GM12872 (cell line): ENCODE results near the gene ODC1.

Experiments
- TF ChIP-seq, protein P1 (sequence below): IDR thresholded peaks from 3 replicates; pipeline ENCODE4 v1.5.1; 2011; ENCODE audit warnings: low read depth, mild to moderate bottlenecking, low read length, moderate library complexity; ENCODE audit not compliant: insufficient read depth

ODC1 gene

DNA sequence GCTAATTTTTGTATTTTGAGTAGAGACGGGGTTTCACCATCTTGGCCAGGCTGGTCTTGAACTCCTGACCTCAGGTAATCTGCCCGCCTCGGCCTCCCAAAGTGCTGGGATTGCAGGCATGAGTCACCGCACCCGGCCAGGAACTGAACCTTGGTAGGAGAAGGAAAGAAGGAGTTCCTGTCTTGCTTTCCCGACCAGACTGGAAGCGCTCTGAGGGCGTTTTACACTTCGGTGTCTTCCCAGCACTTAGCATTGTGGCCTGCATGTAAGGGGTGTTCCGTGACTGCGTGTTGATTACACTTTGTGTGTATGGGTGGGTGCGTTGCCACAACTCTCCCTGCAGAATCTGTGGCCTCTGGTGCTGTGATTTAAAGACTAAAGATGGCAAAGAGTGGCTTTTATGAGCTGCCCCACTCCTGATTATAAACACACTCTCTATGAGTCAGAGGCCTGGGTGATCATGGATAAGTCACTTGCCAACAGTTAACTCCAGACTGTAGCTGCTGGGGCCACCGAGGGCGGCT, 46.0 kb downstream of the ODC1 start:
- TF ChIP-seq, protein P1, sequence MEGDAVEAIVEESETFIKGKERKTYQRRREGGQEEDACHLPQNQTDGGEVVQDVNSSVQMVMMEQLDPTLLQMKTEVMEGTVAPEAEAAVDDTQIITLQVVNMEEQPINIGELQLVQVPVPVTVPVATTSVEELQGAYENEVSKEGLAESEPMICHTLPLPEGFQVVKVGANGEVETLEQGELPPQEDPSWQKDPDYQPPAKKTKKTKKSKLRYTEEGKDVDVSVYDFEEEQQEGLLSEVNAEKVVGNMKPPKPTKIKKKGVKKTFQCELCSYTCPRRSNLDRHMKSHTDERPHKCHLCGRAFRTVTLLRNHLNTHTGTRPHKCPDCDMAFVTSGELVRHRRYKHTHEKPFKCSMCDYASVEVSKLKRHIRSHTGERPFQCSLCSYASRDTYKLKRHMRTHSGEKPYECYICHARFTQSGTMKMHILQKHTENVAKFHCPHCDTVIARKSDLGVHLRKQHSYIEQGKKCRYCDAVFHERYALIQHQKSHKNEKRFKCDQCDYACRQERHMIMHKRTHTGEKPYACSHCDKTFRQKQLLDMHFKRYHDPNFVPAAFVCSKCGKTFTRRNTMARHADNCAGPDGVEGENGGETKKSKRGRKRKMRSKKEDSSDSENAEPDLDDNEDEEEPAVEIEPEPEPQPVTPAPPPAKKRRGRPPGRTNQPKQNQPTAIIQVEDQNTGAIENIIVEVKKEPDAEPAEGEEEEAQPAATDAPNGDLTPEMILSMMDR, result no peak

DNA sequence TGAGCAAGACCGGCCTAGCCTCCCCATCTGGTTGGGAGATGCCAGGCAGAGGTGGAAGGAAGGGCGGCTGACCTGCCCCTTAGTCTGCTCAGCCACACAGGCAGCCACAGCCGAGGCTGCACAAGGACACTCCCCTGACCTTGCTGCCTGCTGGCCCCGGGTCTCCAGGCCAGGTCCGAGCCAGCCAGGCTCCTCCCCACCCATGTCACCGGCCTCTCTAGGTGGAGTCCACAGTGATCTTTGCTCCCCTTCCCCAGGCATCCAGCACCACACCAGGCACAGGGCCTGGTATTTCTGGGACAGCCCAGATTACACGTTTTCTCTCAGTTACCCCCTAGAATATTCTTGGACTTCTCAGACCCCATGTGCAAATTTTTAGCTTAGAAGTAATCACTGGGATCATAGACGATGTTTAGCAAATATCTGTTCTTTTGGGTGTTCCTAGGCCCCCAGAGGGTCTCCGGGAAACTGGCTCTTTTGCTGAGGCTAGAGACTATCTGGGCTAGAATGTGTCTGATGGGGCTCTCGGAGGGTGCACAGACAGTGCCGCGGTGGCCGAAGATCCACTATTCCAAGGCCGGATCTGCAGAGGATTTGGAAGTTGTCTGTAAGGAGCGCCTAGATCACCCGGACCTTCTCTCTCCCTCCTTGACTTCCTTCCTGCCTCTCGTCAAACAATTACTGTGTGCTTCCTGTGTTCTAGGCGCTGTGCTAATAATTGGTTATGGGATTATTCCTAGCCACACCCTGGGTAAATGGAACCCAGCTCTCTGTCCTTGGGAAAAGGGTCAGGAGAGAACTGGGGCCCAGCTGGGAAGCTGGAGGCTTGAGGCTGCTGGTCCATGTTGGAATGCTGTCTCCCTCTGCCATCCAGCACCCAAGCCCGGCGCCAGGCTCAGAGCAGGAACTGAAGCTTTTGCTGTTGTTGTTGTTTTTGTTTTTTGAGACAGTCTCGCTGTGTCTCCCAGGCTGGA, 46.9 kb downstream of the ODC1 start:
- TF ChIP-seq, protein P1, result no peak

DNA sequence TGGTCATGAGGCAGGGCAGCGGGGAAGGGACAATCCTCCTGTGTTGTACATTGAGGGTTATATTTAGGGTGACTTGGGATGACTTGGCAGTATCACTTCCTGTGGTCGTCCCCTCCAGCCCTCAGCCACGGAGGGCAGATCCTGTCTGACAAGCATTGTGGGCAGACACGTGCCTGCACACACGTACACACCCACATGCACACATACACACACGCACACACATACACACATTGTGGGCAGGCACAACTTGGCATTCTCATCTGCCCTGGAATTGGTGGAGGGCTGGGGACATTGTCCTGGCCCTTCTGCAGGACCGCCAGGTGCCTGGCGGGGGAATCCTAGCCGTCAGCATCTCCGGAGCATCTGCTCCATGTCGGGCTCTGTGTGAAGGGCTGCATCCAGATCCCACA, 47.6 kb downstream of the ODC1 start:
- TF ChIP-seq, protein P1, result no peak

DNA sequence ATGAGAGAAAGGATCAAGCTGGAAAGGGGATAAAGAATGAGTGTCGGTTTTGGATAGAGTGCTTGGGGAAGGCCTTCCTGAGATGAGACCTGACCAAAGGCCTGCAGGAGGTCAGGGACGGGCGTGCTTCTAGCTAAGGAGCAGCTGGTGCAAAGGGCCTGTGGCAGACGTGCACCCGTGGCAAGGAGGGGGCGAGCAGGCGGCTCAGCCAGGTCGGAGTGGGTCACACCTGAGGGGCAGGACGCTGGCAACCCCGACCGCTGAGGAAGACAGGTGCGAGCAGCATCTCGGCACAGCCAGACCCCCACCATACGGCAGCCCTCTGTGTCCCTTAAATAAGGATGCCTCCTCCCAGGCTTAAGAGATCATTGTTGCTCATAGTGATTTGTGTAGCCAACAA, 48.1 kb downstream of the ODC1 start:
- TF ChIP-seq, protein P1, result no peak

DNA sequence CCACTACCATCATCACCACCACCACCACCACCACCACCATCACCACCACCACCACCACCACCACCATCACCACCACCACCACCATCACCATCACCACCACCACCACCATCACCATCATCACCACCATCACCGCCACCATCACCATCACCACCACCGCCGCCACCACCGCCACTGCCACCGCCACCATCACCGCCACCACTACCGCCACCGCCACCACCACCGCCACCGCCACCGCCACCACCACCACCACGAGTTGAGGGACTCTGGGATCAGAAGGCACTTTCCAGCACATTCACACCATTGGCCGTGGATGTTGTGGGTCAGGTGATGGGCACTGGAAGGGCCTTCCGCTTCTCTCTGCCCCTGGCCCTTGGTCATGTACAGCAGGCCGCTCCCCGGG, 48.8 kb downstream of the ODC1 start:
- TF ChIP-seq, protein P1, result no peak

DNA sequence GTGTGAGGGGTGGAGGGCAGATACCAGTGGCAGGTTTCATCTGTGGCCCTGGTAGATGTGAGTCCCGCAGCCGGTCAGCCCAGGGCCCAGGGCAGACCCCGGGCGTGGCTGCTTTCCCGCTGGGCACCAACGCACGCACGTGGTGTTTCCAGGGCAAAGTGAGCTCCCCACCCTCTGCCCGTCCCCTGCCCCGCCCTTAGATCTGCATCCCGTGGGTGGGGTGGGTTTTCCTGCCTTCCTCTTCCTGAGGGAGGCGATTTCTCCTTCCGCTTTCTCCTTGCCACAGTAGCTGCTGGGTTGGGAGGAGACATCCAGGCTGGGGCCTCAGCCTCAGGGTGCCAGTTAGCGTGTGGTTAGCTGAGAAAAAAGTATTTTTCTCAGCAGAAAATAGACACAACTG, 49.6 kb downstream of the ODC1 start:
- TF ChIP-seq, protein P1, result no peak

DNA sequence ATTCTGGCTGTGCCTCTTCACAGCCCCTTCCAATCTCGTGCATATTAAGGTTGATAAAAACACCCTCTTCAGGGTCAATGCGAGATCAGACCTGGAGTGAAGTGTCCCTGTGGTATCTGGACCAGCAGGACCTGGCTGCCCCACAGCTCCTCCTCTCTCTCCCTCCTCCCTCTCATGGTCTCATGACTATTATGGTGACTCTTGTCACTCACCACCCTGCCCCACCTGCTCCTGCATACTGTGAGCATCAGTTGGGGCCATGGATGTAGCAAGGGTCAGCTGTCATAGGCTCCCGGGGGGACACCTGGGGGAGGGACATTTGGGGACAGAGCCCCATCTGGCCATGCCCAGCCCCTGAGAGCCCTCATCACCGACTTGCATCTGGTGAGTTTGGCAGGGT, 50.2 kb downstream of the ODC1 start:
- TF ChIP-seq, protein P1, result no peak
